ENCODE measurements around the gene GATA2. TPM values are rescaled to one million over a fixed set of nuclear protein-coding genes. Genes with fewer than 3 reads are reported as not detected.

The GATA2 gene
- total and polyA plus RNA-seq, 2 donors (not counting 1 experiment from before 2014, with no cell fraction given) = 0.27 TPM; not detected in 1

GRCh38 chr3:128462341-128462910 is 30.6 kb downstream of the GATA2 start:
- Histone ChIP-seq H3K36me3 (replicated peaks in 1 of 2; ENCODE audit: control extremely low read depth in 1 of 2, control insufficient read depth in 1 of 2, extremely low read depth in 1 of 2, insufficient read depth in 2 of 2, low read length in 1 of 2) (no peaks in the 10 kb centered on the region), H3K79me2 (ENCODE audit: control insufficient read depth, insufficient read depth, low read length) (no peaks in the 10 kb centered on the region), H3K27ac (ENCODE audit: low read length in 2 of 2) (no peak overlapping the region), H3K4me1 (ENCODE audit: control insufficient read depth in 2 of 2, insufficient read depth in 2 of 2, low read length in 2 of 2) (no peaks in the 10 kb centered on the region), H3K4me3 (ENCODE audit: control extremely low read depth in 1 of 5, extremely low read depth in 1 of 5, insufficient read depth in 1 of 5, low read depth in 2 of 5, low read length in 4 of 5) (no peak overlapping the region), H3K9ac (ENCODE audit: low read length) (no peak overlapping the region), H4K20me1 (ENCODE audit: control insufficient read depth, insufficient read depth, low read length, poor library complexity, severe bottlenecking) (no peaks in the 10 kb centered on the region), H2AFZ (ENCODE audit: insufficient read depth, low read depth, low read length, poor library complexity, severe bottlenecking) (no peak overlapping the region), H3K27me3 (replicated peaks in 1 of 4; ENCODE audit: control extremely low read depth in 1 of 4, control insufficient read depth in 3 of 4, insufficient read depth in 4 of 4, low read length in 3 of 4) (peaks cover 0 to 3% (median 0%) of the 10 kb centered on the region in 4 experiments), H3K9me3 (ENCODE audit: control extremely low read depth in 1 of 3, control insufficient read depth in 2 of 3, insufficient read depth in 1 of 3, low read length in 2 of 3) (no peaks in the 10 kb centered on the region), H3K4me2 (replicated peaks; ENCODE audit: low read depth, low read length, poor library complexity, severe bottlenecking) (no peak overlapping the region)
- intact Hi-C loops (cut with micrococcal nuclease) = no loop called here
- Mint-ChIP-seq H3K4me1 (no peaks in the 10 kb centered on the region), H3K27ac (no peak overlapping the region), H3K4me3 (no peak overlapping the region), H3K9me3 (ENCODE audit: insufficient read depth) (no peaks in the 10 kb centered on the region), H3K27me3 (peaks cover 26% of the 10 kb centered on the region)
- CTCF ChIA-PET = no interaction called here
- no peak for DNase-seq
- WGBS (ENCODE audit: insufficient coverage) = 94% methylated on average over 23 of the region's 23 CpGs
- TF ChIP-seq CTCF (IDR thresholded peaks at IDR 0.05) (no peak), EZH2 (IDR thresholded peaks at IDR 0.05; ENCODE audit: borderline replicate concordance, insufficient read depth, low read depth, low read length, poor library complexity, severe bottlenecking) (no peak)
- POLR2A ChIA-PET = no interaction called here
- no peak for ATAC-seq (ENCODE audit: low read depth)

- Histone ChIP-seq H3K9ac (ENCODE audit: low read length) (no peak overlapping the region), H3K4me2 (replicated peaks; ENCODE audit: low read depth, low read length, poor library complexity, severe bottlenecking) (no peak overlapping the region), H3K27ac (ENCODE audit: low read length in 2 of 2) (no peak overlapping the region), H3K4me1 (ENCODE audit: control insufficient read depth in 2 of 2, insufficient read depth in 2 of 2, low read length in 2 of 2) (no peaks in the 10 kb centered on the region), H3K79me2 (ENCODE audit: control insufficient read depth, insufficient read depth, low read length) (no peaks in the 10 kb centered on the region), H3K27me3 (replicated peaks in 1 of 4; ENCODE audit: control extremely low read depth in 1 of 4, control insufficient read depth in 3 of 4, insufficient read depth in 4 of 4, low read length in 3 of 4) (peaks cover 0 to 3% (median 0%) of the 10 kb centered on the region in 4 experiments), H3K4me3 (ENCODE audit: control extremely low read depth in 1 of 5, extremely low read depth in 1 of 5, insufficient read depth in 1 of 5, low read depth in 2 of 5, low read length in 4 of 5) (no peak overlapping the region), H4K20me1 (ENCODE audit: control insufficient read depth, insufficient read depth, low read length, poor library complexity, severe bottlenecking) (no peaks in the 10 kb centered on the region), H3K36me3 (replicated peaks in 1 of 2; ENCODE audit: control extremely low read depth in 1 of 2, control insufficient read depth in 1 of 2, extremely low read depth in 1 of 2, insufficient read depth in 2 of 2, low read length in 1 of 2) (no peaks in the 10 kb centered on the region), H2AFZ (ENCODE audit: insufficient read depth, low read depth, low read length, poor library complexity, severe bottlenecking) (no peak overlapping the region), H3K9me3 (ENCODE audit: control extremely low read depth in 1 of 3, control insufficient read depth in 2 of 3, insufficient read depth in 1 of 3, low read length in 2 of 3) (no peaks in the 10 kb centered on the region)
- Mint-ChIP-seq H3K27ac (no peak overlapping the region), H3K9me3 (ENCODE audit: insufficient read depth) (no peaks in the 10 kb centered on the region), H3K4me1 (no peaks in the 10 kb centered on the region), H3K27me3 (peaks cover 19% of the 10 kb centered on the region), H3K4me3 (no peak overlapping the region)
- CTCF ChIA-PET = no interaction called here
- DNase-seq (no peak), ATAC-seq (ENCODE audit: low read depth) (no peak)
- TF ChIP-seq EZH2 (IDR thresholded peaks at IDR 0.05; ENCODE audit: borderline replicate concordance, insufficient read depth, low read depth, low read length, poor library complexity, severe bottlenecking) (no peak), CTCF (IDR thresholded peaks at IDR 0.05) (no peak)
- intact Hi-C loops (cut with micrococcal nuclease) = no loop called here
- WGBS (ENCODE audit: insufficient coverage) = 84% methylated on average over 12 of the region's 12 CpGs
- POLR2A ChIA-PET = no interaction called here
These were observed 31.3 kb downstream of the GATA2 start for GRCh38 chr3:128461731-128462130.

Measured in B cell (primary cell).